B cell (primary cell): ENCODE data around the gene DNAJC25. TPM values are rescaled to one million over a fixed set of nuclear protein-coding genes. Genes with fewer than 3 reads are reported as not detected.

Experiments used
- ATAC-seq: fragments of 200-7000 bp; cut with Tn5 transposase; one replicate; pipeline ENCODE4 v1.10.0; 2021; ENCODE audit warnings: low read depth, mild to moderate bottlenecking, moderate number of reproducible peaks, moderate library complexity
- CTCF ChIA-PET: fragments of 350-600 bp; sonication (Branson Sonifier 250); formaldehyde crosslinking; loops from one replicate; lab custom pipeline; 2021; ENCODE audit warnings: antibody characterized with exemption, inconsistent platforms; lab: Charles Lee
- POLR2A ChIA-PET: fragments of 350-600 bp; sonication (Branson Sonifier 250); formaldehyde crosslinking; loops from one replicate; lab custom pipeline; 2021; ENCODE audit warnings: antibody characterized with exemption; lab: Charles Lee
- DNase-seq: peaks from one replicate; pipeline ENCODE4 v3.0.0; 2013
- H2AFZ ChIP-seq: 2 replicates; pipeline ENCODE4 v1.6.1; 2012; ENCODE audit warnings: mild to moderate bottlenecking, low read depth, low read length; ENCODE audit not compliant: insufficient read depth, poor library complexity, severe bottlenecking
- H3K27ac ChIP-seq, 2 donors: 1 replicate in 1 of 2; 2 replicates in 1 of 2; pipeline ENCODE4 v1.5.1; 2012 to 2013; ENCODE audit warnings: low read length in 2 of 2, mild to moderate bottlenecking in 2 of 2, moderate library complexity in 1 of 2
- H3K27me3 ChIP-seq, 4 experiments: fragments of 200-600 bp in 1 of 4; sonication (generic) in 1 of 4; replicated peaks in 1 of 4; 1 replicate in 2 of 4; 2 replicates in 2 of 4; pipeline versions ENCODE4 v1.6.1 to v1.7.0; 2013 to 2016; ENCODE audit warnings: low read length in 3 of 4, mild to moderate bottlenecking in 2 of 4, mixed read lengths in 1 of 4, moderate library complexity in 1 of 4; ENCODE audit not compliant: insufficient read depth in 4 of 4, control insufficient read depth in 3 of 4; ENCODE audit errors: control extremely low read depth in 1 of 4
- H3K36me3 ChIP-seq, 2 experiments: replicated peaks in 1 of 2; 1 replicate in 1 of 2; 2 replicates in 1 of 2; pipeline versions ENCODE4 v1.6.1 to v1.7.1; 2013; ENCODE audit warnings: low read length in 1 of 2; ENCODE audit not compliant: insufficient read depth in 2 of 2, control insufficient read depth in 1 of 2; ENCODE audit errors: control extremely low read depth in 1 of 2, extremely low read depth in 1 of 2
- H3K4me1 ChIP-seq, 2 donors: fragments of 200-600 bp in 1 of 2; sonication (generic) in 1 of 2; 1 replicate in 1 of 2; 2 replicates in 1 of 2; pipeline versions ENCODE4 v1.5.1 to v1.6.1; 2013 to 2017; ENCODE audit warnings: low read length in 2 of 2; ENCODE audit not compliant: control insufficient read depth in 2 of 2, insufficient read depth in 2 of 2
- H3K4me2 ChIP-seq: replicated peaks from 2 replicates; pipeline ENCODE3; 2012; ENCODE audit warnings: mild to moderate bottlenecking, low read depth, low read length; ENCODE audit not compliant: poor library complexity, severe bottlenecking
- H3K4me3 ChIP-seq, 5 experiments: fragments of 200-600 bp in 1 of 5; sonication (generic) in 1 of 5; 1 replicate in 3 of 5; 2 replicates in 2 of 5; pipeline versions ENCODE4 v1.5.1 to v1.7.0; 2011 to 2016; ENCODE audit warnings: low read length in 4 of 5, mild to moderate bottlenecking in 4 of 5, low read depth in 2 of 5, control low read depth in 1 of 5, moderate library complexity in 1 of 5; ENCODE audit not compliant: insufficient read depth in 1 of 5; ENCODE audit errors: control extremely low read depth in 1 of 5, extremely low read depth in 1 of 5
- H3K79me2 ChIP-seq: fragments of 200-600 bp; sonication (generic); one replicate; pipeline ENCODE4 v1.6.0; 2016; ENCODE audit warnings: low read length; ENCODE audit not compliant: control insufficient read depth, insufficient read depth
- H3K9ac ChIP-seq: fragments of 200-600 bp; sonication (generic); 2 replicates; pipeline ENCODE4 v1.6.1; 2017; ENCODE audit warnings: mild to moderate bottlenecking, low read length, moderate library complexity
- H3K9me3 ChIP-seq, 3 donors: one replicate each; pipeline versions ENCODE4 v1.6.1 to v1.7.1; 2013; ENCODE audit warnings: low read length in 2 of 3; ENCODE audit not compliant: control insufficient read depth in 2 of 3, insufficient read depth in 1 of 3; ENCODE audit errors: control extremely low read depth in 1 of 3
- H4K20me1 ChIP-seq: 2 replicates; pipeline ENCODE4 v1.6.0; 2012; ENCODE audit warnings: mild to moderate bottlenecking, low read length; ENCODE audit not compliant: insufficient read depth, control insufficient read depth, poor library complexity, severe bottlenecking
- H3K27ac Mint-ChIP-seq: one replicate; pipeline ENCODE4 v1.8.0; 2021; ENCODE audit warnings: mixed read lengths
- H3K27me3 Mint-ChIP-seq: one replicate; pipeline ENCODE4 v1.8.0; 2021; ENCODE audit warnings: mixed read lengths
- H3K4me1 Mint-ChIP-seq: one replicate; pipeline ENCODE4 v1.8.0; 2021; ENCODE audit warnings: mixed read lengths
- H3K4me3 Mint-ChIP-seq: one replicate; pipeline ENCODE4 v1.8.0; 2021; ENCODE audit warnings: mixed read lengths
- H3K9me3 Mint-ChIP-seq: one replicate; pipeline ENCODE4 v1.8.0; 2022; ENCODE audit warnings: mixed read lengths; ENCODE audit not compliant: insufficient read depth
- EZH2 ChIP-seq: IDR thresholded peaks from 2 replicates; pipeline ENCODE4 v1.6.1; 2012; ENCODE audit warnings: borderline replicate concordance, low read depth, mild to moderate bottlenecking, moderate library complexity, low read length; ENCODE audit not compliant: insufficient read depth, poor library complexity, severe bottlenecking
- WGBS: methylation state at CpG from one replicate; pipeline ENCODE4 v1.1.5; 2013; ENCODE audit warnings: missing lambda C conversion rate; ENCODE audit not compliant: insufficient coverage; 5-methylcytosine and 5-hydroxymethylcytosine counted together
- intact Hi-C: fragments of 100-400 bp; cut with micrococcal nuclease; formaldehyde crosslinking; loops from one replicate; pipeline ENCODE4 v1.10.0; 2022
- polyA plus RNA-seq: library from polyadenylated mRNA; depleted of rRNA; stranded (reverse); fragments of >200 nt; gene quantifications from 2 replicates; pipeline ENCODE4 v1.2.3, GENCODE V29; 2012
- total RNA-seq, 2 donors: library from RNA; stranded (reverse); fragments of 120-200 nt in 1 of 2; gene quantifications; 1 replicate in 1 of 2; 2 replicates in 1 of 2; pipeline versions ENCODE4 v1.2.3 to v1.2.4, GENCODE V29; 2013 to 2022
- TF ChIP-seq, protein P1 (sequence below): fragments of 200-600 bp; IDR thresholded peaks from one replicate; pipeline ENCODE4 v1.8.0; 2022; ENCODE audit warnings: antibody characterized with exemption, mild to moderate bottlenecking

DNAJC25 gene
- total and polyA plus RNA-seq, 2 donors (not counting 1 experiment from before 2014, with no cell fraction given) = 3.1 to 4.1 TPM

DNA sequence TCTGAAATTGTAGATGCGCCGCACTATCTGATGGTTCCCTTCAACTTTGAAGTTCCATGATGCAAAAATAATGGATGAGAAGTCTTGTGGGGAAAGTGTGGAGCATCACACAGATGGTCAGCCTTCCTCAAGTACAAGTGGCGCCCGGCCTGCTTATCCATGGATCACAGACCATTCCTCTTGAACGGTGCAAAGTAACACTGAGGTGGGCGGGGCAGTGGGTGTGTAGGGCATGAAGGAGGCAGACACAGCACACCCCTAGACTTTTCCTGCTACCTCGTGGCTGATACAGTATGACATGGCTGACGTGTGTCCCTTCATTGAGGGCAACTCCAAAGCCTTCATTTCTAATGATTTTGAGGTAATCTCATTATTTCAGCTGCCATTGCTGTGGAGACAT is 27.8 kb downstream of the DNAJC25 start:
- Histone ChIP-seq H4K20me1 (peaks cover under 1% of the 10 kb centered on the region), H3K9ac (no peak overlapping the region), H2AFZ (no peak overlapping the region), H3K9me3 (no peaks in the 10 kb centered on the region), H3K27me3 (no peaks in the 10 kb centered on the region), H3K4me1 (peaks cover 11 to 20% of the 10 kb centered on the region in 2 donors), H3K27ac (no peak overlapping the region), H3K4me2 (no peak overlapping the region), H3K79me2 (peaks cover 29% of the 10 kb centered on the region), H3K36me3 (no peaks in the 10 kb centered on the region), H3K4me3 (no peak overlapping the region)
- no peaks in the 10 kb centered on the region for H3K27me3 Mint-ChIP-seq
- no peak overlapping the region for H3K27ac Mint-ChIP-seq
- CTCF ChIA-PET = no interaction called here
- POLR2A ChIA-PET = no interaction called here
- ATAC-seq = no peak
- 85% methylated on average over 4 of the region's 8 CpGs for WGBS
- H3K4me1 Mint-ChIP-seq = peaks cover 29% of the 10 kb centered on the region
- H3K4me3 Mint-ChIP-seq = no peak overlapping the region
- intact Hi-C loops = loop anchor here (10.0 kb wide), 1 partner anchor 64 kb away; the partner anchor contains the start of gene PTGR1
- H3K9me3 Mint-ChIP-seq = no peaks in the 10 kb centered on the region
- TF ChIP-seq, protein P1, sequence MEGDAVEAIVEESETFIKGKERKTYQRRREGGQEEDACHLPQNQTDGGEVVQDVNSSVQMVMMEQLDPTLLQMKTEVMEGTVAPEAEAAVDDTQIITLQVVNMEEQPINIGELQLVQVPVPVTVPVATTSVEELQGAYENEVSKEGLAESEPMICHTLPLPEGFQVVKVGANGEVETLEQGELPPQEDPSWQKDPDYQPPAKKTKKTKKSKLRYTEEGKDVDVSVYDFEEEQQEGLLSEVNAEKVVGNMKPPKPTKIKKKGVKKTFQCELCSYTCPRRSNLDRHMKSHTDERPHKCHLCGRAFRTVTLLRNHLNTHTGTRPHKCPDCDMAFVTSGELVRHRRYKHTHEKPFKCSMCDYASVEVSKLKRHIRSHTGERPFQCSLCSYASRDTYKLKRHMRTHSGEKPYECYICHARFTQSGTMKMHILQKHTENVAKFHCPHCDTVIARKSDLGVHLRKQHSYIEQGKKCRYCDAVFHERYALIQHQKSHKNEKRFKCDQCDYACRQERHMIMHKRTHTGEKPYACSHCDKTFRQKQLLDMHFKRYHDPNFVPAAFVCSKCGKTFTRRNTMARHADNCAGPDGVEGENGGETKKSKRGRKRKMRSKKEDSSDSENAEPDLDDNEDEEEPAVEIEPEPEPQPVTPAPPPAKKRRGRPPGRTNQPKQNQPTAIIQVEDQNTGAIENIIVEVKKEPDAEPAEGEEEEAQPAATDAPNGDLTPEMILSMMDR = no peak
- no peak for TF ChIP-seq EZH2
- DNase-seq = no peak

DNA sequence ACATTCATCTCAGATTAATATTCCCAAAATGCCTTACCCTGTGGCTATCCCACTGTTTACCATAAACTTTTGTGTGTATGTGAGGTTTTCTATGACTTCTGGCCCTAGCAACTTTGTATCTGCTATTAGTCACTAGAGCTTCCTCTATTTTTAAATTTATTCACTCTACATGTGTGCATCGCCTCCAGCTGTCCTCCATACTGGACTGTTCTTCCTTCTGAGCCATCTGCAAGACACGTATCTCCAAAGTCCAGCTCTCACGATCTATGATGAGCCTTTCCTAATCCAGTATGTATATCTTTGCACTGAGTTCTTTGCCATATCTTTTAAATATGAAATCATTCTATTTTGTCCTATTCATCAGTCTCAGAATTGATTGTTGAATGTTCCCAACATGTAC is 28.6 kb downstream of the DNAJC25 start:
- H3K27ac ChIP-seq = no peak overlapping the region
- POLR2A ChIA-PET = no interaction called here
- H3K79me2 ChIP-seq = peaks cover 37% of the 10 kb centered on the region
- Mint-ChIP-seq H3K4me1 (peaks cover 29% of the 10 kb centered on the region), H3K9me3 (no peaks in the 10 kb centered on the region), H3K27ac (no peak overlapping the region), H3K4me3 (peak overlapping the region; percentile 44), H3K27me3 (no peaks in the 10 kb centered on the region)
- intact Hi-C loops = loop anchor here (10.0 kb wide), 2 partner anchors 65 to 1055 kb away; partner anchors contain the start of genes INIP and PTGR1
- no peaks in the 10 kb centered on the region for H3K27me3 ChIP-seq
- H3K36me3 ChIP-seq = no peaks in the 10 kb centered on the region
- no peak overlapping the region for H2AFZ ChIP-seq
- H3K9me3 ChIP-seq = no peaks in the 10 kb centered on the region
- H3K4me2 ChIP-seq = no peak overlapping the region
- CTCF ChIA-PET = no interaction called here
- peaks cover 11 to 20% of the 10 kb centered on the region in 2 donors for H3K4me1 ChIP-seq
- no peak overlapping the region for H3K9ac ChIP-seq
- no peak for TF ChIP-seq EZH2
- TF ChIP-seq, protein P1 = no peak
- DNase-seq (no peak), ATAC-seq (no peak)
- H3K4me3 ChIP-seq = no peak overlapping the region
- H4K20me1 ChIP-seq = peaks cover 6% of the 10 kb centered on the region
- 100% methylated on average over 1 of the region's 3 CpGs for WGBS
